Suprapubic skin (tissue), 3 donors: ENCODE measurements around the gene COX4I2.

Experiments used
- EP300 ChIP-seq: sonication (generic); formaldehyde crosslinking; IDR thresholded peaks from one replicate; pipeline ENCODE4 v1.6.1; 2017; ENCODE audit warnings: antibody characterized with exemption
- POLR2A ChIP-seq, 2 donors: fragments of 450-650 bp; IDR thresholded peaks; one replicate each; pipeline ENCODE4 v1.6.1; 2017; ENCODE audit warnings: antibody characterized with exemption in 2 of 2, mild to moderate bottlenecking in 2 of 2, moderate library complexity in 2 of 2
- TF ChIP-seq, protein P1 (sequence below), 2 donors: fragments of 200-600 bp in 1 of 2; fragments of 450-650 bp in 1 of 2; sonication (generic) in 1 of 2; IDR thresholded peaks; one replicate each; pipeline ENCODE4 v1.5.1; 2016 to 2019; ENCODE audit warnings: antibody characterized with exemption in 2 of 2, mild to moderate bottlenecking in 1 of 2, moderate library complexity in 1 of 2

DNA sequence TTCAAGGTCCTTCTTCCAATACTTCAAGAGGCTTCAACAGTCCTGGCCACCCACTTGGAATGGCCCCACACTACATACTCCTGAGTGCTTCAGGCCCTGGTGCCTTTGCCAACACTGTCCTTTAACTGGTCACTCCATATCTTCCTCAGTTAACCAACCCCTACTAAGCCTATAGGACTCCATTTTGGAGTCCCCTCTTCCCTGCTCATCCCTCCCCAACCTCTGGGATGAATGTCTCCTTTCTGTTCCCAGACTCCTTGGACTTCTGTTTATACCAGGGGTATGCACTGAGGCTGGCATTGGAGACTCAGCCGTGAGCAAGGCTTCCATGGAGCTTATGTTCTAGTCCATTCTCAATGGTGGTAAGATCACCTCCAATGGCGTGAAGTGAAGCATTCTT is 33.6 kb downstream of the COX4I2 start:
- TF ChIP-seq POLR2A (IDR thresholded peaks at IDR 0.05) (no peak), EP300 (no peak)
- TF ChIP-seq, protein P1, sequence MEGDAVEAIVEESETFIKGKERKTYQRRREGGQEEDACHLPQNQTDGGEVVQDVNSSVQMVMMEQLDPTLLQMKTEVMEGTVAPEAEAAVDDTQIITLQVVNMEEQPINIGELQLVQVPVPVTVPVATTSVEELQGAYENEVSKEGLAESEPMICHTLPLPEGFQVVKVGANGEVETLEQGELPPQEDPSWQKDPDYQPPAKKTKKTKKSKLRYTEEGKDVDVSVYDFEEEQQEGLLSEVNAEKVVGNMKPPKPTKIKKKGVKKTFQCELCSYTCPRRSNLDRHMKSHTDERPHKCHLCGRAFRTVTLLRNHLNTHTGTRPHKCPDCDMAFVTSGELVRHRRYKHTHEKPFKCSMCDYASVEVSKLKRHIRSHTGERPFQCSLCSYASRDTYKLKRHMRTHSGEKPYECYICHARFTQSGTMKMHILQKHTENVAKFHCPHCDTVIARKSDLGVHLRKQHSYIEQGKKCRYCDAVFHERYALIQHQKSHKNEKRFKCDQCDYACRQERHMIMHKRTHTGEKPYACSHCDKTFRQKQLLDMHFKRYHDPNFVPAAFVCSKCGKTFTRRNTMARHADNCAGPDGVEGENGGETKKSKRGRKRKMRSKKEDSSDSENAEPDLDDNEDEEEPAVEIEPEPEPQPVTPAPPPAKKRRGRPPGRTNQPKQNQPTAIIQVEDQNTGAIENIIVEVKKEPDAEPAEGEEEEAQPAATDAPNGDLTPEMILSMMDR (IDR thresholded peaks at IDR 0.05) = no peak
